Spleen (tissue), 7 donors: ENCODE data around the gene PTPRT.

ENCODE experiments used
- POLR2AphosphoS5 ChIP-seq, 3 donors: sonication (generic); formaldehyde crosslinking; IDR thresholded peaks; one replicate each; pipeline ENCODE4 v1.5.1; 2017; ENCODE audit warnings: antibody characterized with exemption in 3 of 3
- TF ChIP-seq, protein P1 (sequence below), 11 experiments: fragments of 200-600 bp in 7 of 11; fragments of 450-650 bp in 4 of 11; sonication (generic) in 4 of 11; IDR thresholded peaks in 8 of 11; conservative IDR thresholded peaks in 3 of 11; 1 replicate in 7 of 11; 2 replicates in 4 of 11; pipeline versions ENCODE4 v1.4.0 to v1.8.0; 2016 to 2021; ENCODE audit warnings: antibody characterized with exemption in 11 of 11, inconsistent platforms in 4 of 11, mild to moderate bottlenecking in 1 of 11
- donor health status: DM: no; HTN: no; CAD: no; lungs with moderate emphysema.
- donor health status: DM: no; HTN: no; CAD: no.
- donor health status: DM: no; HTN: no; CAD: no.

GRCh38 chr20:43160941-43161340 is 28.8 kb downstream of the PTPRT start:
- TF ChIP-seq POLR2AphosphoS5 (IDR thresholded peaks at IDR 0.05) = no peak
- TF ChIP-seq, protein P1, sequence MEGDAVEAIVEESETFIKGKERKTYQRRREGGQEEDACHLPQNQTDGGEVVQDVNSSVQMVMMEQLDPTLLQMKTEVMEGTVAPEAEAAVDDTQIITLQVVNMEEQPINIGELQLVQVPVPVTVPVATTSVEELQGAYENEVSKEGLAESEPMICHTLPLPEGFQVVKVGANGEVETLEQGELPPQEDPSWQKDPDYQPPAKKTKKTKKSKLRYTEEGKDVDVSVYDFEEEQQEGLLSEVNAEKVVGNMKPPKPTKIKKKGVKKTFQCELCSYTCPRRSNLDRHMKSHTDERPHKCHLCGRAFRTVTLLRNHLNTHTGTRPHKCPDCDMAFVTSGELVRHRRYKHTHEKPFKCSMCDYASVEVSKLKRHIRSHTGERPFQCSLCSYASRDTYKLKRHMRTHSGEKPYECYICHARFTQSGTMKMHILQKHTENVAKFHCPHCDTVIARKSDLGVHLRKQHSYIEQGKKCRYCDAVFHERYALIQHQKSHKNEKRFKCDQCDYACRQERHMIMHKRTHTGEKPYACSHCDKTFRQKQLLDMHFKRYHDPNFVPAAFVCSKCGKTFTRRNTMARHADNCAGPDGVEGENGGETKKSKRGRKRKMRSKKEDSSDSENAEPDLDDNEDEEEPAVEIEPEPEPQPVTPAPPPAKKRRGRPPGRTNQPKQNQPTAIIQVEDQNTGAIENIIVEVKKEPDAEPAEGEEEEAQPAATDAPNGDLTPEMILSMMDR (IDR thresholded peaks at IDR 0.05 in 8 of 11, conservative IDR thresholded peaks at IDR 0.05 in 3 of 11) = no peak
